IMR-90 (cell line): ENCODE results near the gene DGLUCY. TPM values are rescaled to one million over a fixed set of nuclear protein-coding genes. Genes with fewer than 3 reads are reported as not detected.

ENCODE experiments used
- ATAC-seq: fragments of 200-7000 bp; cut with Tn5 transposase; 2 replicates; pipeline ENCODE4 v1.9.1; 2020; ENCODE audit warnings: low read depth, mild to moderate bottlenecking, moderate library complexity
- BruUV-seq: library from RNA; stranded (reverse); fragments of 400-500 nt; replicated peaks from 2 replicates; lab custom pipeline; 2021; lab: Mats Ljungman, UMichigan
- CTCF ChIA-PET: fragments of 300-600 bp; formaldehyde crosslinking; extraction: SDS; loops from one replicate; lab custom pipeline; 2021; ENCODE audit warnings: antibody characterized with exemption; lab: Yijun Ruan, JAX
- POLR2A ChIA-PET: fragments of 300-600 bp; sonication (Branson Sonifier 250); formaldehyde crosslinking; loops from one replicate; lab custom pipeline; 2022; ENCODE audit warnings: antibody characterized with exemption; ENCODE audit not compliant: unreplicated experiment; lab: Charles Lee
- DNase-seq: peaks from one replicate; pipeline ENCODE4 v3.0.0; 2013
- H2AFZ ChIP-seq: replicated peaks from 2 replicates; pipeline ENCODE3; 2013; ENCODE audit warnings: low read length, mild to moderate bottlenecking; ENCODE audit not compliant: poor library complexity
- H2AK5ac ChIP-seq: 2 replicates; pipeline ENCODE4 v1.6.1; 2013; ENCODE audit warnings: low read depth, low read length, inconsistent platforms
- H2AK9ac ChIP-seq: replicated peaks from 2 replicates; pipeline ENCODE3; 2013; ENCODE audit warnings: mild to moderate bottlenecking, low read depth, low read length, moderate library complexity; ENCODE audit not compliant: poor library complexity
- H2BK120ac ChIP-seq: 2 replicates; pipeline ENCODE4 v1.6.1; 2013; ENCODE audit warnings: low read depth, low read length, inconsistent platforms
- H2BK15ac ChIP-seq: 3 replicates; pipeline ENCODE4 v1.6.1; 2013; ENCODE audit warnings: low read depth, low read length, inconsistent platforms
- H2BK20ac ChIP-seq: 2 replicates; pipeline ENCODE4 v1.6.1; 2013; ENCODE audit warnings: low read depth, mild to moderate bottlenecking, inconsistent platforms, low read length, moderate library complexity
- H2BK5ac ChIP-seq: 2 replicates; pipeline ENCODE4 v1.6.1; 2013; ENCODE audit warnings: mild to moderate bottlenecking, low read depth, low read length, inconsistent platforms; ENCODE audit not compliant: poor library complexity, severe bottlenecking
- H3K14ac ChIP-seq: replicated peaks from 2 replicates; pipeline ENCODE4 v1.6.1; 2013; ENCODE audit warnings: low read depth, low read length, inconsistent platforms
- H3K18ac ChIP-seq: 2 replicates; pipeline ENCODE4 v1.6.1; 2013; ENCODE audit warnings: low read depth, low read length, control low read depth
- H3K23ac ChIP-seq: 2 replicates; pipeline ENCODE4 v1.6.1; 2013; ENCODE audit warnings: low read depth, low read length, inconsistent platforms
- H3K27ac ChIP-seq: 2 replicates; pipeline ENCODE4 v1.5.1; 2013; ENCODE audit warnings: mild to moderate bottlenecking, control low read depth, low read length; ENCODE audit not compliant: insufficient read depth
- H3K27me3 ChIP-seq: 2 replicates; pipeline ENCODE4 v1.6.1; 2013; ENCODE audit warnings: low read length; ENCODE audit not compliant: control insufficient read depth, insufficient read depth
- H3K36me3 ChIP-seq: 2 replicates; pipeline ENCODE4 v1.6.1; 2013; ENCODE audit warnings: low read length, mixed read lengths; ENCODE audit not compliant: control insufficient read depth, insufficient read depth
- H3K4ac ChIP-seq: 2 replicates; pipeline ENCODE4 v1.6.1; 2013; ENCODE audit warnings: low read depth, low read length, inconsistent platforms
- H3K4me1 ChIP-seq: 2 replicates; pipeline ENCODE4 v1.6.1; 2013; ENCODE audit warnings: low read length, mixed read lengths; ENCODE audit not compliant: control insufficient read depth, insufficient read depth
- H3K4me2 ChIP-seq: 2 replicates; pipeline ENCODE4 v1.6.1; 2013; ENCODE audit warnings: low read depth, mild to moderate bottlenecking, control low read depth, low read length, moderate library complexity
- H3K4me3 ChIP-seq: 2 replicates; pipeline ENCODE4 v1.5.1; 2013; ENCODE audit warnings: low read depth, mild to moderate bottlenecking, control low read depth, low read length, moderate library complexity; ENCODE audit not compliant: insufficient read depth
- H3K56ac ChIP-seq: 2 replicates; pipeline ENCODE4 v1.6.1; 2013; ENCODE audit warnings: low read length, inconsistent platforms; ENCODE audit not compliant: insufficient read depth; ENCODE audit errors: extremely low read depth
- H3K79me1 ChIP-seq, 2 experiments: 2 replicates each; pipeline ENCODE4 v1.6.1; 2013; ENCODE audit warnings: low read length in 2 of 2, inconsistent platforms in 1 of 2, low read depth in 1 of 2
- H3K9ac ChIP-seq: 2 replicates; pipeline ENCODE4 v1.6.1; 2013; ENCODE audit warnings: low read depth, low read length, control low read depth
- H3K9me1 ChIP-seq: 2 replicates; pipeline ENCODE4 v1.6.1; 2013; ENCODE audit warnings: low read length, inconsistent platforms; ENCODE audit not compliant: insufficient read depth
- H3K9me3 ChIP-seq: 2 replicates; pipeline ENCODE4 v1.6.1; 2013; ENCODE audit warnings: low read length; ENCODE audit not compliant: control insufficient read depth, insufficient read depth
- H4K20me1 ChIP-seq: 2 replicates; pipeline ENCODE4 v1.6.1; 2013; ENCODE audit warnings: low read length, inconsistent platforms; ENCODE audit not compliant: insufficient read depth
- H4K5ac ChIP-seq: 2 replicates; pipeline ENCODE4 v1.6.1; 2013; ENCODE audit warnings: mild to moderate bottlenecking, low read depth, low read length, control low read depth
- H4K8ac ChIP-seq, 2 experiments: 2 replicates each; pipeline ENCODE4 v1.6.1; 2013; ENCODE audit warnings: low read depth in 2 of 2, low read length in 2 of 2, control low read depth in 1 of 2, inconsistent platforms in 1 of 2
- H4K91ac ChIP-seq: 2 replicates; pipeline ENCODE4 v1.6.1; 2013; ENCODE audit warnings: low read depth, low read length, inconsistent platforms; ENCODE audit not compliant: insufficient read depth
- BHLHE40 ChIP-seq: fragments of 150-350 bp; IDR thresholded peaks from 2 replicates; pipeline ENCODE4 v1.6.1; 2016; ENCODE audit warnings: mild to moderate bottlenecking, low read depth, low read length
- CHD1 ChIP-seq: IDR thresholded peaks from 2 replicates; pipeline ENCODE4 v1.6.1; 2012; ENCODE audit warnings: low read depth, low read length, improper control_type of control experiment
- FOS ChIP-seq: fragments of 150-350 bp; IDR thresholded peaks from 2 replicates; pipeline ENCODE4 v1.6.1; 2016; ENCODE audit warnings: low read depth, low read length
- MAFK ChIP-seq: IDR thresholded peaks from 2 replicates; pipeline ENCODE4 v1.6.1; 2012; ENCODE audit warnings: low read depth, low read length, improper control_type of control experiment
- MAZ ChIP-seq: IDR thresholded peaks from 2 replicates; pipeline ENCODE4 v1.6.1; 2012; ENCODE audit warnings: low read depth, mild to moderate bottlenecking, low read length, improper control_type of control experiment, moderate library complexity, borderline replicate concordance
- MXI1 ChIP-seq: IDR thresholded peaks from 2 replicates; pipeline ENCODE4 v1.6.1; 2012; ENCODE audit warnings: low read depth, mild to moderate bottlenecking, low read length, moderate library complexity, borderline replicate concordance
- NFE2L2 ChIP-seq: fragments of 150-350 bp; IDR thresholded peaks from 2 replicates; pipeline ENCODE4 v1.6.1; 2016; ENCODE audit warnings: low read depth, mild to moderate bottlenecking, low read length
- POLR2A ChIP-seq: IDR thresholded peaks from 2 replicates; pipeline ENCODE4 v1.6.1; 2012; ENCODE audit warnings: mild to moderate bottlenecking, low read depth, low read length
- RAD21 ChIP-seq: IDR thresholded peaks from 2 replicates; pipeline ENCODE4 v1.6.1; 2012; ENCODE audit warnings: low read length, improper control_type of control experiment
- RCOR1 ChIP-seq: IDR thresholded peaks from 2 replicates; pipeline ENCODE4 v1.6.1; 2012; ENCODE audit warnings: mild to moderate bottlenecking, low read length, improper control_type of control experiment; ENCODE audit not compliant: insufficient replicate concordance
- SMC3 ChIP-seq: fragments of 150-350 bp; IDR thresholded peaks from 2 replicates; pipeline ENCODE4 v1.6.1; 2016; ENCODE audit warnings: low read depth, mild to moderate bottlenecking, antibody characterized with exemption, low read length, moderate library complexity
- WGBS, 2 experiments: methylation state at CpG; one replicate each; pipeline versions ENCODE4 v1.1.5 to v1.1.7; 2013; ENCODE audit warnings: missing lambda C conversion rate in 2 of 2; ENCODE audit not compliant: insufficient read length in 1 of 2; ENCODE audit errors: extremely low coverage in 2 of 2; 5-methylcytosine and 5-hydroxymethylcytosine counted together
- dilution Hi-C: fragments of 300-500 bp; cut with HindIII; formaldehyde crosslinking; loops from one replicate; pipeline ENCODE4 v1.14.3; 2018; ENCODE audit warnings: low sequenced_read_pairs; ENCODE audit not compliant: unreplicated experiment
- in situ Hi-C: fragments of 300-500 bp; cut with MboI; formaldehyde crosslinking; loops from 3 replicates; pipeline ENCODE4 v1.14.3; 2019; ENCODE audit warnings: low sequenced_read_pairs, inconsistent platforms, mixed read lengths
- intact Hi-C: fragments of 100-400 bp; cut with micrococcal nuclease; formaldehyde crosslinking; loops from 2 replicates; pipeline ENCODE4 v1.10.0; 2022
- polyA plus RNA-seq, 3 experiments: library from polyadenylated mRNA; depleted of rRNA; stranded (reverse); fragments of >200 nt; gene quantifications; 2 replicates each; pipeline ENCODE4 v1.2.3, GENCODE V29; 2012; ENCODE audit warnings: low replicate concordance in 1 of 3
- total RNA-seq: library from RNA; depleted of rRNA; stranded (reverse); fragments of >200 nt; gene quantifications from 2 replicates; pipeline ENCODE4 v1.2.3, GENCODE V29; 2012
- TF ChIP-seq, protein P1 (sequence below): fragments of 150-350 bp; IDR thresholded peaks from 2 replicates; pipeline ENCODE4 v1.6.1; 2016; ENCODE audit warnings: low read depth, mild to moderate bottlenecking, low read length, moderate library complexity, borderline replicate concordance
- TF ChIP-seq, protein P2 (sequence below): fragments of 150-350 bp; IDR thresholded peaks from 2 replicates; pipeline ENCODE4 v1.6.1; 2017; ENCODE audit warnings: mild to moderate bottlenecking, antibody characterized with exemption, low read length, low read depth

The DGLUCY gene
- total and polyA plus RNA-seq, 2 of the 4 experiments (the other 2 are of a cell fraction): 8.5 to 13.3 TPM

DNA sequence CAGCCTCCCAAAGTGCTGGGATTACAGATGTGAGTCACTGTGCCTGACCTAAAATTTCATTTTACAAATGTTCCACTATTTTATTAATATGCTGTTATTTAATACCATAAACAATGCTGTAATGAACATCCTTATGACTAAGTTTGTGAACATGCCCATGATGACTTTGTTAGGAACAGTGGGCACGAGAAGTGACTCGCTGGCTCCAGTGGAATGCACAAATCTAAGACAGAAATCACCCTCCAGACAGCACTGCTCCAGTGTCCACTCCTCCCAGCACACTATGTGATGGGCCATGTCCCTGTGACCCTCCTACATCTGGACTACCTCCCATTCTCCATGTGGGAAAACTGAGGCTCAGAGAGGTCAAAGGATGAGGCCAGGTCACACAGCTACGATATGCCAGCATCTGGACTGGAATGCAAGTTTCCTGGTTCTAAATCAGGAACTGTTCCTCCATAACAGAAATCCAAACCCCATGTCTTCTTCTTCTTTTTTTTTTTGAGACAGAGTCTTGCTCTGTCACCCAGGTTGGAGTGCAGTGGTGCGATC lies 72.7 kb downstream of the DGLUCY start:
- WGBS, 2 experiments: no CpG with 5 or more reads among the region's 4 CpGs
- in situ Hi-C loops (no loop called here), intact Hi-C loops (no loop called here), dilution Hi-C loops (no loop called here)
- Histone ChIP-seq H2BK5ac (no peak overlapping the region), H4K91ac (no peak overlapping the region), H3K79me1 (no peaks in the 10 kb centered on the region), H3K4me2 (no peak overlapping the region), H3K4me1 (peaks cover 2% of the 10 kb centered on the region; the same call in 1 of the 2 replicates), H2AK5ac (peak overlapping the region; percentile 85; the same call in 1 of the 2 replicates), H2BK15ac (no peak overlapping the region), H3K4me3 (no peak overlapping the region), H3K23ac (no peak overlapping the region), H2AFZ (peak overlapping the region; percentile 56), H2AK9ac (no peak overlapping the region), H4K20me1 (peaks cover 3% of the 10 kb centered on the region; the same call in 1 of the 2 replicates), H3K36me3 (peaks cover 21% of the 10 kb centered on the region), H3K4ac (0 out of 2 replicates have a peak overlapping the region, but pooled peaks have one; percentile 43), H3K56ac (no peak overlapping the region), H4K8ac (0 out of 4 replicates have a peak overlapping the region, but pooled peaks of 1 of the 2 experiments have one; percentile 60), H3K14ac (0 out of 2 replicates have a peak overlapping the region, but pooled peaks have one; percentile 21), H3K27me3 (no peaks in the 10 kb centered on the region), H3K18ac (no peak overlapping the region; the same call in 1 of the 2 replicates), H2BK20ac (no peak overlapping the region), H3K27ac (no peak overlapping the region; the same call in 1 of the 2 replicates), H4K5ac (no peak overlapping the region), H2BK120ac (no peak overlapping the region), H3K9me1 (peaks cover 8% of the 10 kb centered on the region), H3K9ac (no peak overlapping the region), H3K9me3 (no peaks in the 10 kb centered on the region)
- BruUV-seq: no TSS peak
- peak; percentile 86 for ATAC-seq
- DNase-seq: peak; percentile 65
- ChIA-PET CTCF (interaction anchor here (0.6 to 1.8 kb wide), 3 partner anchors 9 to 138 kb away, joined by 3 to 5 read pairs (median 3); no protein-coding TSS in a partner anchor), POLR2A (no interaction called here)
- TF ChIP-seq CHD1 (no peak), POLR2A (no peak), MAFK (no peak), NFE2L2 (no peak), MXI1 (no peak), BHLHE40 (peak; percentile 74), RAD21 (no peak), RCOR1 (no peak), MAZ (no peak), SMC3 (no peak), FOS (peak; percentile 43; the same call in 1 of the 2 replicates)
- TF ChIP-seq, protein P1, sequence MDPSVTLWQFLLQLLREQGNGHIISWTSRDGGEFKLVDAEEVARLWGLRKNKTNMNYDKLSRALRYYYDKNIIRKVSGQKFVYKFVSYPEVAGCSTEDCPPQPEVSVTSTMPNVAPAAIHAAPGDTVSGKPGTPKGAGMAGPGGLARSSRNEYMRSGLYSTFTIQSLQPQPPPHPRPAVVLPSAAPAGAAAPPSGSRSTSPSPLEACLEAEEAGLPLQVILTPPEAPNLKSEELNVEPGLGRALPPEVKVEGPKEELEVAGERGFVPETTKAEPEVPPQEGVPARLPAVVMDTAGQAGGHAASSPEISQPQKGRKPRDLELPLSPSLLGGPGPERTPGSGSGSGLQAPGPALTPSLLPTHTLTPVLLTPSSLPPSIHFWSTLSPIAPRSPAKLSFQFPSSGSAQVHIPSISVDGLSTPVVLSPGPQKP: no peak
- TF ChIP-seq, protein P2, sequence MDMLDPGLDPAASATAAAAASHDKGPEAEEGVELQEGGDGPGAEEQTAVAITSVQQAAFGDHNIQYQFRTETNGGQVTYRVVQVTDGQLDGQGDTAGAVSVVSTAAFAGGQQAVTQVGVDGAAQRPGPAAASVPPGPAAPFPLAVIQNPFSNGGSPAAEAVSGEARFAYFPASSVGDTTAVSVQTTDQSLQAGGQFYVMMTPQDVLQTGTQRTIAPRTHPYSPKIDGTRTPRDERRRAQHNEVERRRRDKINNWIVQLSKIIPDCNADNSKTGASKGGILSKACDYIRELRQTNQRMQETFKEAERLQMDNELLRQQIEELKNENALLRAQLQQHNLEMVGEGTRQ: no peak
